HG03064 (cell line): ENCODE measurements around the gene CAPS2.

Experiments used
- ATAC-seq: cut with Tn5 transposase; IDR thresholded peaks from one replicate; pipeline ENCODE4 v1.9.1; 2021; ENCODE audit warnings: low read depth; ENCODE audit not compliant: unreplicated experiment

Gene CAPS2

DNA sequence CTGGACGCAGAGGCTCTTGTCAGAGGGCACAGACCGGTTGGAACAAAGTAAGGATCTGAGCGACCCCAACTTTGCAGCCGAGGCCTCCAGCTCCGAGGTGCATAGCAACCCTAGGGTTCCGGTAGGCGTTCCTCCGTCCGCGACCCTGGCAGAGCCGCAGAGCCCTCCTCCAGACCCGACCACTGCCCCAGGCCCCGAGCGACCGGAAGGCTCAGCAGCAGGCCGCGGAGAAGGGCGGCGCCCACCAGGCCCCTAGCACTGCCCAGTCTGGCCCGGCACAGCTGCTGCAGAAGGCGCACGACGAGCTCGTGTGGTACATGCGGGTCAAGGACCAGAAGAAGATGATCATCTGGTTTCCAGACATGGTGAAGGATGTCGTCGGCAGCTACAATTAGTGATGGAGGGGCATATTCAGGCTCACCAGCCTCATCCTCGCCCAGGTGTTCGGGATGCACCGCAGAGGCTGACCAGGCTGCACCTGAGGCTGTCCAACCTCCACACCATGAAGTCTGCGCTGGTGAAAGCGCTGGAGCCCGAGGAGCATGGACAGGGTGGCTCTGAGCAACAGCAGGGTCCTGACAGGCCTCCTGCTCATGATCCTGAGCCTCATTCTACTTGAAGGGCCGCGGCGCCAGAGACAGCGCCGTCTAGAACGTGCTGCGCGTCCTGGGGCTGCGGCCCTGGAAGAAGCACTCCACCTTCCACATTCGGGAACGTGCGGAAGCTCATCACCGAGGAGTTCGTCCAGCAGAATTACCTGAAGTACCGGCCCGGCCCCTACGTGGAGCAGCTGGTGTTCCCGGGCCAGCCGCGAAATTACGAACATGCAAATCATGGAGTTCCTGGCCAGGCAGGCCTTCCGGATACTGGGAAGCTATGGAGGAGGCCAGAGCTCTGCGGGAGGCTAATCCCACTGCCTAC lies 24.5 kb downstream of the CAPS2 start:
- no peak for ATAC-seq

DNA sequence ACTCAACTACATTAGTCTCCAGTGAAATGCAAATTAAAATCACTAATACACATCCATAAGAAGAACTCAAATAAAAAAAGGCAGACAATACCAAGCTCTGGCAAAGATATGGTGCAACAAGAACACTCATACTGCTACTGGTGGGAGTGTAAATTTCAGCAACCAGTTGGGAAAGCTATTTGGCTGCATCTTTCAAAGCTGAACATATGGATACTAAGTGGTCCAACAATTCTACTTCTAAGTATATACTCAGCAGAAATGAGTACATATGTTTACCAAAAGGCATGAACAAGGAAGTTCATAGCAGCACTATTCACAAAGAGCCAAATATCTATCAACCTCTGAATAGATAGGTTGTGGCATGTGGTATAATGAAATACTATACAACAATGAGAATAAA lies 27.3 kb downstream of the CAPS2 start:
- ATAC-seq, result no peak

DNA sequence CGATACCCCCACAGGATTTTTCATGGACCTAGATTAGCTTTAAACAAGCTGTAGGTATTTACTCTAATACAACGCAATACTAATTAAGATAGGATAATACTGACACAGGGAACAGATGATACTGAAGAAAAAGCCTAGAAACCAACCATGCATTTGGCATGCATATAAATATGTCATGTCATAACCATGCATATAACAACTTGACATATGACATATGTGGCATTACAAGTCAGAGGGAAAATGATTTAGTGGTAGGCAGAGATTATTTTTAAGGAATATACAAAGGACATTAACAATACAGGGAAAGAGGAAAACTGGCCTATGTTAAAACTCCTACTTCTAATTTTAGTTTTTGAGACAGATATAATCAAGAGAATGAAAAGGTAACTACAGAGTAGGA lies 27.9 kb downstream of the CAPS2 start:
- no peak for ATAC-seq

DNA sequence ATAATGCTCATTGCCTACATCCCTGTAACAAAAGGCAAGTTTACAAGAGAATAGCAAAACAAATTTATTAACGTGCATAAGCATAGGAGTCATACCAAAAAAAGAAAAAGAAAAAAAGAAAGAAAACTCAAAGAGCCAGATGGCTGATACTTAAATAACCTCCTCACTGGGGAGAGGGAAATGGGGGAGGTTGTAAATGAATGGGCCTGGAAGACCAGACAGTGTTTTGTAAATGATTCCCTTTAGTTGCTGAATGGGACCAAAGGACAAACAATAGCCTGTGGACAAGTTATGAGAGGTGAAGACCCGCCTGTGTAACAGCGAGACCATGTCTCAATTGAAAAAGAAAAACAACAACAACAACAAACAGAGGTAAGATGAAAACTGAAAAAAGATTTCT lies 35.3 kb downstream of the CAPS2 start:
- ATAC-seq, result no peak

DNA sequence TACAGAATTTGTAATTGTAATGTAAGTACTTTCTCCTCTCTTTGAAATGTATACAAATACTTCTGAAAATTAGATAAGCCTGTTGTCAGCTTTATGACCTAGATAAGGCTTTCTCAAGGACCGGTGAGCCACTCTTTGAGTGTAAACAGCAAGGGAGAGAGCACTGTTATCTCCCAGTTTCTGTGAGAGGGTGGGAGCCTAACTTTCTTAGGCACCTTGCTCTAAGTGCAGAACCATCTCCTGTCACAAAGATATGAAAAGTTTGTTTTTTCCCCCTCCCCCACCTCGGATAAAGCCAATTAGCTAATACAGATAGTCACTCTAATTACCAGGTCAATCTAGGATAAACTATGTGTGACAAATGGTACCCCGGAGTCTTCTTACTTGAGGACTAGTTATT lies 35.8 kb downstream of the CAPS2 start:
- ATAC-seq, result no peak

DNA sequence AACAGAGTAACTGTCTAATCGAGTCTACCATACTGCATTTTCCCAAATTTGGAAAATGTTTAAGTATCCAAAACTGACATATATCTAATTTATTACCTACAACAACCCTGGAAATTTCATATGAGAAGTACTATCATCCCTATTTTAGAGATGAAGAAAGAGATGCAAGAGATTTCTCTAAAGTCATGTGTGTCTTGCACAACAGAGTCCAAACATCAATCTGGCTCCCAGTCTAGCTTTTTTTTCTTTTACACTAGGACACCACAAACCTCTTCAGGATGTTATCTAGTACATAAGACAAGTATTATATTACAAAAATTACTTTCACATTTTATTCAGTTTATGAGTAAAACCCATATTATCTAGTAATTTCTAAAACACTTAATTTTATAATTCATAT lies 39.1 kb downstream of the CAPS2 start:
- ATAC-seq, result no peak

DNA sequence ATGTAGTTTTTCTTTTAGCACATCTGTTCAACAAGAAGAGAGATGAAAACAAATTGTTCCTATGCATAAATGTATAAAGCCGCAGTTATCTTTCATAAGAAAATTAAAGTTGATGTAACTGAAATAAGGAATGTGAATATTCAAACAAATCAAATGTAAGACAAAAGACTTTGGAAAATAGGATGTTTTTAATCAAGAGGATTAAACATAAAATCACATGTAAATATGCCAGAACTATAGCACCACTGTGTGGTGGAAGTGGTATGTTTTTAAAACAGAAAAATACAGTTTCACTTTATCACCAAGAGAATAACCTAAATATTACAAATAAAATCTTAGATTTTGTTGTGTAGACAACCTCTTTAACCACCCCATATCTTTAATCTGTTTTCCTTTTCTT lies 40.4 kb downstream of the CAPS2 start:
- ATAC-seq, result no peak

DNA sequence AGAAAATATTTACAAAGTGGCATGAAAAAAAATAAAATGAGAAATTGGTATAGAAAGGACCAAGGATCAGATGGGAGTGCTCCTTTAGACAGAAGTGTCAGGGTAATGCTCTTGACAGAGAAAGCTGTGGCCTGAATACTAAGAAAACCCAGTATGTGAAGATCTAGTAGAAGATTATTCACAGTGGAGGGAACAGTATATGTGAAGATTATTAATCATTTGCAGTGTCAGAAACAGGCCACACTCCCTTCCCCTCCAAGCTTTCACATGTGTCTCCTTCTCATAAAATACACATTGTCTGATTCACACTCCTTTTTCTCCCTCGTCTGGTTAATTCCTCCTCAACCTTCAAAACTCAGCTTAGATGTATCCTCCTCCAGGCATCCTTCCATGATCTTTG lies 41.3 kb downstream of the CAPS2 start:
- no peak for ATAC-seq

DNA sequence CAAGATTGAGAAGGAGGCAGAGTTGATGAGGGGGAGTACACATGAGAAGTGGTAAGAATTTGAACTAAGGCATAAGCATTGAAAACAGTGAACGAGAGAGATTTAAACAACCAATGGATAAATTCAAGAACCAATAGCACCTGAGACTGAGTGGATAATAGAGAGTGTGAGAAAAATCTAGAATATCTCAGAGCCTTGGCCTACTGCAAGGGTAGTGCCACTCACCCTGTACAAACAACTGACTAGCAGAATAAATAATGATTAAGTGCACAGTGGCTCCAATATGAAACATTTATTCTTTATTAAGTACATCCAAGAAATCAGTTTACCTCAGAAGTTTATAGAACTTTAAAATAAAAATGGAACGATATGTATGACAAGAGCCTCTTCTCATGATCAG lies 54.4 kb downstream of the CAPS2 start:
- ATAC-seq, result no peak

DNA sequence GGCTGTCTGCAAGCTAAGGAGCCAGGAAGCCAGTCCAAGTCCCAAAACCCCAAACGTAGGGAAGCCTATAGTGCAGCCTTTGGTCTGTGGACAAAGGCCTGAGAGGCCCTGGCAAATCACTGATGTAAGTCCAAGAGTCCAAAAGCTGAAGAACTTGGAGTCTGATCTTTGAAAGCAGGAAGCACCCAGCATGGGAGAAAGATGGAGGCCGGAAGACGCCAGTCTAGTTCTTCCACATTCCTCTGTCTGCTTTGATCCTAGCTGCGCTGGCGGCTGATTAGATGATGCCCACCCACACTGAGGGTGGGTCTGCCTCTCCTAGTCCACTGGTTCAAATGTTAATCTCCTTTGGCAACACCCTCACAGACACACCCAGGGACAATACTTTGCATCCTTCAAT lies 58.5 kb downstream of the CAPS2 start:
- no peak for ATAC-seq

DNA sequence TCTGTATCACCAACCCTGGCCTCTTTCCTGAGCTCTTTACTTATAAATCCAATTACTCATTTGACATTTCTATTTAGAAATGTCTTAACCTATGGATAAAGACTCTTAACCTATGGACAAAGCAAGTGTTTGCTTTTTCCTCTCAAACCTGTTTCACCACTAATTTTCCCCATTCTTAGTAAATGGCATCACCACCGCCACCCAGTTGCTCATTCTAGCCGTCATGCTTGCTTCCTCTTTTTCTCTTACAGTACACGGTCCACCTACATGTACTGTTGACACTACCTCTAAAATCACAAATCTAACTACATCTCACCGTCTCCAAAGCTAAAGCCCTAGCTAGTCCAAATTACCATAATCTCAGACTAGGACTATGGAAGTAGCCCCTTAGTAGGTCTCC lies 60.0 kb downstream of the CAPS2 start:
- ATAC-seq, result no peak

DNA sequence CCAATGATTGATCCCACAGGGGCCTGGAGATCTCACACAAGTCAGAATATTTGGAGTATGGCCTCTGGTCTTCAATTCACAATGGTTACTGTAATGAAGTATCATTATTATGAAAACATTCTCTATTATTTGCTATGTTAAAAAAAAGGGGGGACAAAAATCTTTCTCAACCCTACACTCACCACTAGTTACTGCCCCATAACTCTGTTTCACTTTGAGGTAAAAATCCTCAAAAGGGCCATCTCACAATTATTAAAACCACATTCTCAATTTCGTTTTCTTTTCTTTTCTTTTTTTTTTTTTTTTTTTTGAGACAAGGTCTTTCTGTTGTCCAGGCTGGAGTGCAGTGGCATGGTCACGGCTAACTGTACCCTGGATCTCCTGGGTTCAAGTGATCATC lies 60.9 kb downstream of the CAPS2 start:
- ATAC-seq, result no peak

DNA sequence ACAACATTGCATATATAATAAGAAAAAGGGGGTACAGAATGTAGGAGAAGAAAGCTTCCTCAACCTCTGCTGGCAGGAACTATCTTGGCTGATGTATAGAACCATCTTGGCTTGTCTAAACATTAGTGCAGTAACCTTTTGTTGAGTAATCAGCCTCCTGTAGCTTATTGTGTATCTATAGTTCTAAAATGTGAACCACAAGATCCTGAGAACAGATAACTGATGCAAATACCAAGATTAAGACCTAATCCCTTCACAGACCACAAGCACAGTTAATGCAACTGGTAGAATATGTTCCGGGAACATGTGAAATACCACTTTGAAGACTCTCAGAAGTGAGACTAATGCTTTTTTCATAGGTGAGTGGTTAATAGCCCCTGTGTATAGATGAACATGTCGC lies 69.8 kb downstream of the CAPS2 start:
- ATAC-seq, result no peak

DNA sequence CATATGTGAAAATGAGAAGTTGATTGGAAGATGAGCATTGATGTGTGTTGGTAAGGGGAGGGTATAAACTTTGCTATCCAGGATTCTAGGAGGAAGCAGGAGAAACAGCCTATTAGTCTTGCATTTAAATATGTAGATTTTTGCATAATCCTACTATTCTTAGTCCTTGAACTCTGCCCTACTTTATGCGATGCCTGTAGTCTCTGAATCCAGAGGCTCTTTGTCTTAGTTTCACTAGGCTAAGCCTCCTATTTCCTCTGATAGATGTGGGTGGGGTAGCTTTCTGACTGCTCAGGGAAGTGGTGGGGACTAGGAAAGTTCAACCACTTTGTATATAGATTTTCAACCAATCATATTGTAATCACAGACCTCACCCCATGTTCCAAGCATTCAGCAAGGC lies 71.0 kb downstream of the CAPS2 start:
- no peak for ATAC-seq

DNA sequence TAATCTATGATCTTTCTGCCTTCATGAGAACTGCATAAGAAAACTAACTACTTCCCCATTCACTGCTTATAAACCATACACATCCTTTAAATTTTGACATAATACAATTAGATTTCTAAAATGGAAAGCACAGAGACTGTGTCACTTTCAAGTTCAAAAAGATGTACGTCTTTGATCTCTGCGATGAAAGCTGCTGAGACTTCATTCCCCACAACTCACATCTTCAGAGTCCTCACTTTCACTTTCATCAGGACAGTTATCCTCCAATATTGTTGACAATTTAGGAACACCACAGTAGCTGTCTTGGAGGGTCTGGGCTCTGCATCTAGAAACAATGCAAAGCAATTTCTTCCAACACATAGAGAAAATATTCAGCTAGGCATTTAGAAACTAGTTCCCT lies 72.6 kb downstream of the CAPS2 start:
- no peak for ATAC-seq

DNA sequence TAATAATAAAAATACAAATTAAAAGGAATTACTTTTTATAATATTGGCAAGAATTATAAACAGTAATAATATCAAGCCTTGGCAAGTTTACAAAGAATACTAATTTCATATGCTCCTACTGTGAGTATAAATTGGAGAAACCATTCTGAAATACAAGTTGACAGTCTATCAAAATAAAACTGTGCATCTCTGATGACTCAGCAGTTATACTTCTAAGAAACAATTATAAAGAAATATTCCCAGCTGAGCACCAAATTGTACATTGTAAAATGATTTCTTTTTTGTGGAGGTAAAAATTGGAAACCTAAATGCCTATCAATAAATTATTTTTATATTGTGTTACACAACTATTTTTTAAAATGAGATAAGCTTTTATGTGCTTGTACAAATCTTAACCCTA lies 85.0 kb downstream of the CAPS2 start:
- ATAC-seq, result no peak

DNA sequence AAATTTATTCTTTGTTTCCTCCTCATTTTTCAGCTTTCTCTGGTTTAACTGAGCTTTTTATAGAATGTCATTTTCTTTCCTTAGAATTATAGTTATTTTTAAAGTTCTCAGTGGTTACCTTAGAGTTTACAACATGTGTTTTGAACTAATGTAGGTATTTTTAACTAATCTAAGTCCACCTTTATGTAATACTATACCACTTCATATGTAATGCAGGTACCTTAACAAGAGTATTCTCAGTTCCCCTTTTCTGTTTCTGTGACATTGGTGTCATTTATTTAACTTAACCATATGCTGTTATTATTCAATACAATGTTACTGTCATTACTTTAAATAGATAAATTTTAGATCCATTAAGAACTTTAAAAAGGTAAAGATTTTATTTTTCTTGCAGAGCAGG lies 90.1 kb downstream of the CAPS2 start:
- peak; percentile 81 for ATAC-seq

DNA sequence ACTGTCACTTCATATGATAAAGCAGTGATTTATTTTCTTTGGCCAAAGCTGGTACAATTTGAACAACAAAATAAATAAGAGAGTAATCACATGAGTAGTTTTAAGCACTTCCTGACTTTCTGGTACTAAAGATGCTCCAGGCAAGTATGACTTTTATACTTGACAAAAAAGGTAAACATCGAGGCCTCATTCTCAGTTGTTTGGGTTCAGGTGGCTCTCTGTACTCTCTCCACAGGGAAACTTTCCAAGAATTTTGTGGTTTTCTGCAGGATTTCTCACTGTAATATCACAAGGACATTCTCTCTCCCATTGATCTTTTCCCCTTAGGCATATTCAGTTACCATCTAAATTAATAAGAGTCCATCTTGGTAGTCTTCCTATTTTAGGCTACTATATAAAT lies 93.9 kb downstream of the CAPS2 start:
- ATAC-seq, result no peak

DNA sequence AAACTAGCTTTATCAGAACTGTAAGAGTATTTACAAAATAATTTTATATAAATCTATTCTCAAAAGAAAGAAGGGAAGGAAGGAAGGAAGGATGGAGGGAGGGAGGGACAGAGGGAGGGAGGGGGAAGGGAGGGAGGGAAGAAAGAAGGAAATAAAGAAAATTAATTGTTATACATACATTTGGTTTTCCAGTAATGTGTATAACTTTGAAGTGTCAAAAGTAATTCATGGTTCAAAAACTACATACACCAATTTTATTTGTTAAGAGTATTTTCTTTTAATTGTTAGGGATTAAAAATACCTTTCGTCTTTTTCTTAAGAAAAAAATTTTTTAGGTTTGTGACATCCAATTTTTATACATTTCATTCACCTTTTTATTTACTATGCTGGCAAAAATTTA lies 103.0 kb downstream of the CAPS2 start:
- no peak for ATAC-seq
